ENCODE data around the gene EGR1. TPM values are rescaled to one million over a fixed set of nuclear protein-coding genes. Genes with fewer than 3 reads are reported as not detected.

The EGR1 gene
- polyA plus RNA-seq, 2 of the 4 experiments (the other 2 are of a cell fraction): 0.59 to 49.3 TPM

DNA sequence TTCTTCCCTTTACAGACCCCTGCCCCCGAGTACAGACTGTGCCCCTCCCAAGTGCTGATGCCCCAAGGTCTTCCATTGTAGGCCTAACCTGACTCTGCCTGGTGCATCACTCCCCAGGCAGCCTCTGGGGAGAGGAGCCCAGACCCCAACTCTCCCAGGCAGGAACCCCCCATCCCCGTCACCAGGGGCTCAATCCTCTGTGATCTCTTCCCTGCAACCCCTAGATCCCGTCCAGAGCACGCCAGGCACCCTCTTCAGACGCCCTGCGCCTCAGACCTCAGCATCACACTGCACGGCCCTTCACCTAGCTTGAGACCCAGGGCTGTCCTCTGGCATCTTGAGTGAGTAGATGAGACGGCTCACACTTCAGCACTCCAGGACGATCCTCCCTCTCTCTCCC lies 6.4 kb upstream of the EGR1 start (continued):
- TF ChIP-seq, protein P1, sequence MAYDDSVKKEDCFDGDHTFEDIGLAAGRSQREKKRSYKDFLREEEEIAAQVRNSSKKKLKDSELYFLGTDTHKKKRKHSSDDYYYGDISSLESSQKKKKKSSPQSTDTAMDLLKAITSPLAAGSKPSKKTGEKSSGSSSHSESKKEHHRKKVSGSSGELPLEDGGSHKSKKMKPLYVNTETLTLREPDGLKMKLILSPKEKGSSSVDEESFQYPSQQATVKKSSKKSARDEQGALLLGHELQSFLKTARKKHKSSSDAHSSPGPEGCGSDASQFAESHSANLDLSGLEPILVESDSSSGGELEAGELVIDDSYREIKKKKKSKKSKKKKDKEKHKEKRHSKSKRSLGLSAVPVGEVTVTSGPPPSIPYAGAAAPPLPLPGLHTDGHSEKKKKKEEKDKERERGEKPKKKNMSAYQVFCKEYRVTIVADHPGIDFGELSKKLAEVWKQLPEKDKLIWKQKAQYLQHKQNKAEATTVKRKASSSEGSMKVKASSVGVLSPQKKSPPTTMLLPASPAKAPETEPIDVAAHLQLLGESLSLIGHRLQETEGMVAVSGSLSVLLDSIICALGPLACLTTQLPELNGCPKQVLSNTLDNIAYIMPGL (CRISPR knock-in tag; IDR thresholded peaks at IDR 0.05; ENCODE audit: borderline replicate concordance): no peak

DNA sequence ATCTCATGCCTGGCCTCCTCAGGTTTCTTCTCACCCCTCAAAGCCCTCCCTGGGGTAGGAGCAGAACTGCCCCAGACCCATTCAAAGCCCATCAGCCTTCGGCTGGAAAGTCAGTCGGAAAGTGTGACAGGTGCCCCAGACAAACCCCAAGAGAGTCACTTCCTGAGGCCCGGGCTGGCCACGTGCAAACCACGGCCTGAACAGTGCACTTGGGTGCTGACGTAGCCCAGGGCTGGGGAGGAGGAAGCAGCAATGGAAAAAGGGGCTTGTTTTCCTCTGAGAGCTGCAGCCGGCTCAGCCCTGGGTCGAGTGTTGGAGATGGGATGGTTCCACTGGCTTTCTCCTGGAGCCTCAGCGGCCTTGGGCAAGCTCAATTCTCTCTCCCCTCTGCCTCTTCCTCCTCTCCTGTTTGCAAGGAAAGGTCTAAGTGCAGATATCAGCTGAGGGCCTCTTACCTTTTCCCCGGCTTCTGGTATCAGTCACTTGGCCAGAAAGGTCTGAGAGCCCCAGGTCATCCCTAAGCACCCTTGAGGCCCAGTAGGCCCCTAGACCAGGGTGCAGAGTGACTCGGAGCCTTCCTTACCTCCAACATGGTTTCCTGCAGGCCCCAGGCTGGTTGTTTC lies 5.9 kb upstream of the EGR1 start:
- ATAC-seq: no peak
- H3K9me3 ChIP-seq: no peaks in the 10 kb centered on the region
- DNase-seq (ENCODE audit: low read depth in 1 of 2, low spot score in 1 of 2): no peak
- ChIA-PET CTCF (interaction anchor here (0.6 to 14.7 kb wide), 4 partner anchors 9 to 822 kb away, joined by 3 to 199 read pairs (median 66); partner anchors contain the start of gene REEP2), POLR2A (no interaction called here)
- H3K4me1 ChIP-seq: peaks cover 6% of the 10 kb centered on the region
- no peak overlapping the region for H3K4me2 ChIP-seq
- TF ChIP-seq CTCF (IDR thresholded peaks at IDR 0.05) (no peak), JUNB (IDR thresholded peaks at IDR 0.05) (no peak), ZSCAN20 (CRISPR knock-in tag; IDR thresholded peaks at IDR 0.05) (no peak), EHMT2 (IDR thresholded peaks at IDR 0.05; ENCODE audit: low read depth) (no peak), MYC (IDR thresholded peaks at IDR 0.05; ENCODE audit: borderline replicate concordance, low read length) (no peak)
- H3K4me3 ChIP-seq: no peak overlapping the region
- WGBS (ENCODE audit: missing lambda C conversion rate): 84% methylated on average over 11 of the region's 11 CpGs
- no peak for FAIRE-seq
- no peak overlapping the region for H3K27ac ChIP-seq

DNA sequence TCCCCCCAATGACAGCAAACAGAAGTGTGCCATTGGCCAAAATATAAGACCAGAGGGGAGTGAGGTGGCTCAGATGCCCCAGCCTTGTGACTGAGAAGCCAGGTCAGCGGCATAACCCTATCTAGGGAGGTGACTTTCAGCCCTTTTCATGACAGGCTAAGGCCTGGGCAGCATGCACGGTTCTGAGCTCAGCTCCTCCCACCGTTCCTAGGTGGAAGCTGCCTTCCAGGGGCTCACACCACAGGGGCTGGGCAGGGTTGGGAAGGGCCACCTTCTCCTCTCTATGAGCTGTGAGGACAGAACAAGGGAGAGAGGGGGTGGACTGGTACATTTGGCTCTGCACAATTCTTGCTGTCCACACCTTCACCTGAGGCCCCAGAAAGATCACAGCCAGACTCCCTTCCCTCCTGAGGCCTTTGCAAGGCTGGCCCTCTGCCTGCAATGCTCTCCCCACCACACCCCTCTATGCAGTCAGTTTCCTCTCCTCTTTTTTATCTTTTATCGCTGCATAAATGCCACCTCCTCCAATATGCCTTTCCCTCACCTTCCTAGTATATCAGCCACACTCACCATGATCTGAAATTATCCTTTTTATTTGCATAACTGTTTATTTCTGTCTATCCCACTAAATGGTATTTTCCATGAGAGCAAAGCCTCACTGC lies 5.1 kb upstream of the EGR1 start:
- ChIA-PET CTCF (interaction anchor here (1.9 to 14.7 kb wide), 4 partner anchors 10 to 281 kb away, joined by 6 to 199 read pairs (median 66); partner anchors contain the start of gene REEP2), POLR2A (no interaction called here)
- FAIRE-seq (no peak), ATAC-seq (no peak), DNase-seq (ENCODE audit: low read depth in 1 of 2, low spot score in 1 of 2) (no peak)
- no peak for TF ChIP-seq REST (IDR thresholded peaks at IDR 0.05)
- no peak for TF ChIP-seq MAZ (IDR thresholded peaks at IDR 0.05; ENCODE audit: borderline replicate concordance, low read depth, low read length)
- no peak for TF ChIP-seq POLR2A (IDR thresholded peaks at IDR 0.05; ENCODE audit: low read length)
- no peak for TF ChIP-seq MAFK (IDR thresholded peaks at IDR 0.05; ENCODE audit: partially characterized antibody)
- no peak overlapping the region for H3K4me2 ChIP-seq
- no peak overlapping the region for H3K27ac ChIP-seq
- H3K9me3 ChIP-seq: no peaks in the 10 kb centered on the region
- peaks cover 6% of the 10 kb centered on the region for H3K4me1 ChIP-seq
- WGBS (ENCODE audit: missing lambda C conversion rate): 92% methylated on average over 4 of the region's 4 CpGs
- H3K4me3 ChIP-seq: no peak overlapping the region
